ENCODE measurements around the gene TNPO2. TPM values are rescaled to one million over a fixed set of nuclear protein-coding genes. Genes with fewer than 3 reads are reported as not detected.
"Not testable (repeated sequence)": the region's sequence is repeated elsewhere in the genome, so short reads cannot be mapped to it uniquely, and the experiment has no call there.

TNPO2 gene
- total and polyA plus RNA-seq, 8 donors = 15.7 to 37.2 (median 25.2) TPM

DNA sequence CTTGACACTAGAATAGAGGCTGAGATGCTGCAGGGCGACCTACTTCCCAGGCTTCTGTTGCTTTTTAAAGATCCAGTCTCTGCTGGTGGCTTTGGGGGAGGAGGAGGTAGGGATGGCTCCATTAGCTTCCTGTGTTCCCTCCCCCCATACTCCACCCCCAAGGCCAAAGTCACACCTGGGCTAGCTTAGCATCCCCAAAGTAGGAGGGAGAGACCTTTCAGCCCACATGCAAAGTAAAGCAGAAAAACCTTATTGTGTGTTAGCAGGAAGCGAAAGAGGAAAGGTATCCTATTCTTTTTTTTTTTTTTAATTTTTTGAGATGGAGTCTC is 3.2 kb upstream of the TNPO2 start:
- TF ChIP-seq, protein P1, sequence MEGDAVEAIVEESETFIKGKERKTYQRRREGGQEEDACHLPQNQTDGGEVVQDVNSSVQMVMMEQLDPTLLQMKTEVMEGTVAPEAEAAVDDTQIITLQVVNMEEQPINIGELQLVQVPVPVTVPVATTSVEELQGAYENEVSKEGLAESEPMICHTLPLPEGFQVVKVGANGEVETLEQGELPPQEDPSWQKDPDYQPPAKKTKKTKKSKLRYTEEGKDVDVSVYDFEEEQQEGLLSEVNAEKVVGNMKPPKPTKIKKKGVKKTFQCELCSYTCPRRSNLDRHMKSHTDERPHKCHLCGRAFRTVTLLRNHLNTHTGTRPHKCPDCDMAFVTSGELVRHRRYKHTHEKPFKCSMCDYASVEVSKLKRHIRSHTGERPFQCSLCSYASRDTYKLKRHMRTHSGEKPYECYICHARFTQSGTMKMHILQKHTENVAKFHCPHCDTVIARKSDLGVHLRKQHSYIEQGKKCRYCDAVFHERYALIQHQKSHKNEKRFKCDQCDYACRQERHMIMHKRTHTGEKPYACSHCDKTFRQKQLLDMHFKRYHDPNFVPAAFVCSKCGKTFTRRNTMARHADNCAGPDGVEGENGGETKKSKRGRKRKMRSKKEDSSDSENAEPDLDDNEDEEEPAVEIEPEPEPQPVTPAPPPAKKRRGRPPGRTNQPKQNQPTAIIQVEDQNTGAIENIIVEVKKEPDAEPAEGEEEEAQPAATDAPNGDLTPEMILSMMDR (IDR thresholded peaks at IDR 0.05) = no peak
- ATAC-seq (no peak), DNase-seq (no peak), FAIRE-seq (no peak)
- no peak overlapping the region for H3K4me3 ChIP-seq
- H3K36me3 ChIP-seq = peaks cover 0 to 20% (median 15%) of the 10 kb centered on the region in 3 donors
- no peak overlapping the region for H3K27ac ChIP-seq
- whole genome bisulfite sequencing, 2 donors = 94 to 95% methylated on average over 2 of the region's 2 CpGs
- H3K4me1 ChIP-seq = peaks cover 0 to 11% (median under 1%) of the 10 kb centered on the region in 3 donors
- H3K9me3 ChIP-seq = no peaks in the 10 kb centered on the region
- intact Hi-C loops (cut with DNase I) = no loop called here
- no peaks in the 10 kb centered on the region for H3K27me3 ChIP-seq

- H3K9me3 ChIP-seq; intact Hi-C loops (cut with DNase I); H3K4me3 ChIP-seq; H3K27ac ChIP-seq; H3K27me3 ChIP-seq; FAIRE-seq; DNase-seq; ATAC-seq: not testable (repeated sequence)
- peaks cover 0 to 14% (median 10%) of the 10 kb centered on the region in 3 donors for H3K36me3 ChIP-seq
- 91 to 92% methylated on average over 10 of the region's 10 CpGs for WGBS, 2 donors
- peaks cover 0 to 15% (median 3%) of the 10 kb centered on the region in 3 donors for H3K4me1 ChIP-seq
Measured at GRCh38 chr19:12725612-12726011, 1.9 kb upstream of the TNPO2 start.

GRCh38 chr19:12723381-12723640 is 421 bp downstream of the TNPO2 start:
- DNase-seq = no peak
- H3K4me3 ChIP-seq = peak overlapping the region; percentile 51 to 73 (median 54)
- H3K27ac ChIP-seq = peak overlapping the region in 3 of 4 donors; percentile 42 to 77 (median 69)
- H3K9me3 ChIP-seq = no peaks in the 10 kb centered on the region
- H3K36me3 ChIP-seq = peaks cover 0 to 5% (median 0%) of the 10 kb centered on the region in 3 donors
- H3K27me3 ChIP-seq = no peaks in the 10 kb centered on the region
- TF ChIP-seq, protein P1 (IDR thresholded peaks at IDR 0.05) = no peak
- no peak for ATAC-seq
- intact Hi-C loops (cut with DNase I) = no loop called here
- no peak for FAIRE-seq
- H3K4me1 ChIP-seq = peaks cover 0 to 19% (median 8%) of the 10 kb centered on the region in 3 donors
- 2 to 4% methylated on average over 7 of the region's 7 CpGs for WGBS, 2 donors

- peak overlapping the region; percentile 51 to 73 (median 54) for H3K4me3 ChIP-seq
- intact Hi-C loops (cut with DNase I) = no loop called here
- peak; percentile 90 to 98 (median 96) for DNase-seq
- H3K9me3 ChIP-seq = no peaks in the 10 kb centered on the region
- 1% methylated on average over 26 to 32 of the region's 32 CpGs for WGBS, 2 donors
- H3K4me1 ChIP-seq = peaks cover 0 to 19% (median 8%) of the 10 kb centered on the region in 3 donors
- TF ChIP-seq, protein P1 (IDR thresholded peaks at IDR 0.05) = no peak
- FAIRE-seq = peak; percentile 92
- peaks cover 0 to 6% (median 0%) of the 10 kb centered on the region in 3 donors for H3K36me3 ChIP-seq
- peak; percentile 91 to 95 (median 93) for ATAC-seq
- no peaks in the 10 kb centered on the region for H3K27me3 ChIP-seq
- peak overlapping the region; percentile 32 to 77 (median 67) for H3K27ac ChIP-seq
Measured at GRCh38 chr19:12722566-12723380, 959 bp downstream of the TNPO2 start.

DNA sequence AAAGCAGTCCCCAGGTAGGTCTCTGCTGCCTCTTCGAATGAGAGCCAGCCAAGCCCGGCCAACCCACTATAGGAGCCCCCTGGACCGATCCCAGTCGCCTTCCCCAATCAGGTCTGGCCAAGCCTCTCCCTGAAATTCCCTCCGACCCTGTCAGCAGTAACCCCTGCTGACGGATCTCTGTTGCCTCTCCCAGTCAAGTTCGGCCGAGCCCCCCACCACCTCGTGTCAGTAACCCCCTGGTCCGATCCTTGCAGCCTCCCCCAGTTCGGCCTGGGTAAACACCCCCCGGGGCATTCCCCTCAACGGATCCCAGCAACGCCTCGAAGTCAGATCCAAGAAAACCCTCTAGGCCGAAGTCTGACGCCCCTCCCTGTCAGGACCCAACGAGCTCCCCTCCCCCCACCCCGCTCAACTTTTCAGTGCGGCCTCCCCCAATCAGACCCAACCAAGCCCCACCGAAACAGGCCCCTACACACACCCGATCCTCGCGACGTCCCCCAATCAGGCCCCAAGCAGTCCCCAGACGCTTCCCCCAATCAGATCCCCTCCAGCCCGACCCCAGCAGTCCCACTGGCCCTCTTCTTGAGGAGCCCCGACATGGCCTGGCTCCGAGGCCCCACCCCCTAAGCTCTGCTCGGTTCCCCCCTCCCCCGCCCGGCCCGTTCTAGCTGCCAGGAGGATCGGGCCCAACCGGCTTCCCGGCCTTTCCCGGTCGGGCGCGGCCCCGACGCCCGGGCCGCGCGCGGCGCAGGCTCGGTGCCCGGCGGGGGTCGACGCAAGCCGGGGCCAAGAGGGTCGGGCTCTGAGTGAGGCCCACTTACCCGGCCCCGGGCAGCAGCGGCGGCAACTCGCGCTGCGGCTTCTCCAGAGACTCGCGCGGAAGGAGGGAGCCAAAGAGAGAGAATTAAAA is 1.8 kb downstream of the TNPO2 start:
- Histone ChIP-seq H3K4me3 (peak overlapping the region; percentile 51 to 73 (median 54)), H3K4me1 (peaks cover 0 to 19% (median 8%) of the 10 kb centered on the region in 3 donors), H3K27me3 (no peaks in the 10 kb centered on the region), H3K27ac (peak overlapping the region; percentile 32 to 77 (median 67)), H3K36me3 (peaks cover 0 to 6% (median 0%) of the 10 kb centered on the region in 3 donors), H3K9me3 (no peaks in the 10 kb centered on the region)
- TF ChIP-seq, protein P1 (IDR thresholded peaks at IDR 0.05) = no peak
- no peak for FAIRE-seq
- 1% methylated on average over 59 to 65 of the region's 65 CpGs for WGBS, 2 donors
- peak; percentile 47 to 84 (median 67) for DNase-seq
- intact Hi-C loops (cut with DNase I) = no loop called here
- ATAC-seq = peak; percentile 40 to 70 (median 56)
